ENCODE measurements around the gene TM6SF1.
"Not testable (repeated sequence)": the region's sequence is repeated elsewhere in the genome, so short reads cannot be mapped to it uniquely, and the experiment has no call there.

TM6SF1 gene

DNA sequence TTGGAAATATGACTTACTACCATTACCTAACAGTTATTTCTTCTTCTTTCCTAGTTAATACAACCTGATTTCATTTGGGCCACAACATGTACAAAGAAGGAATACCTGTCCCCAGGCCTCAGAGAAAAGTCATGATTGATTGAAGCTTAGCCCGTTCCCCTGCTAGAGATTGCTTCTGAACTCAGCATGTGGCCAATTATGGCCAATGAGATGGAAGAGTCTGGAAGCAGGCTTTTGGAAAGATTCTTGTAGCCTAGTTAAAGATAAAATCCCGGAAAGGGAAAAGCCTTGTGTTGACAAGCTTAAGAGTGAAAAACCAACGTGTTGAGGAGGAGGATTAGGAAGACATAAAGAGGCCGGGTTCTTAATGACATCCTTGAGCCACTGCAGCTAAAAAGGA lies 17.0 kb upstream of the TM6SF1 start:
- no peak for FAIRE-seq

DNA sequence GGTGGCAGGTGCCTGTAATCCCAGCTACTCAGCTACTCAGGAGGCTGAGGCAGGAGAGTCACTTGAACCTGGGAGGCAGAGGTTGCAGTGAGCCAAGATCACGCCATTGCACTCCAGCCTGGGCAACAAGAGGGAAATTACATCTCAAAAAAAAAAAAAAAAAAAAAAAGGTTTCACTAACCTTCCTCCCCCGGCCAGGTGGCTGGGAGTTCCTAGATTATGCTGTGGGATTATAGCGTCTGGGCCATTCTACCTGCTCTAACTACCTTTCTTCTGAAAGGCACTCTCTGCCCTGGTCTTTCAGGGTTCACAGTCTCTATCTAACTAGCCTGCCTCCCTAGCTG lies 15.5 kb upstream of the TM6SF1 start:
- not testable (repeated sequence) for FAIRE-seq

DNA sequence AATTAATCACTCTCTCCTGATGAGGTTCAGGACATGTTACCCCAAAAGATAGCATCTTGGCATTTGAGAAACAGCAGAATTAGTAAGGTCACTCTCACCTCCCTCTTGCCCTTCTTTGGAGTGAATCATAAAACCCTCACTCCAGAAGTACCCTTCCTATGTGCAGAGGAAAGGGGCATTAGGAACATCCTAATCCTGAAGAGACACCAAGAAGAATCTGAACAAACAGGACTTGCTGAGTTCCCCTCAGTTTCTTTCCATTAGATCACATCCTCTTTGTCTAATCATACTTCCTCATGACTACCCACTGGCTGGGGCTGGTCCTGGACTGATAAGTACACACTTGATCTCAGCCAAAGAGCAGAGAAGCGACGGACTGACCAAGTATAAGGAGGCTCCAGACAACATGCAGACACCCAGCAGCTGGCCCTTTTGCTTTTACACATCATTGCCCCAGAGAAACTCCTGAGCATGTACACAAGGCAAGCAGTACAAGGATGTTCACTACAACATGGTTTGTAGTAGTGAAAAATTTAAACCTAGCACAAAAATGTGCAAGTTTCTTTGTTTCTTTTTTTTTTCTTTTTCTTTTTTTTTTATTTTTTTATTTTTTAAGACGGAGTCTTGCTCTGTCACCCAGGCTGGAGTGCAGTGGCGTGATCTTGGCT lies 15.0 kb upstream of the TM6SF1 start:
- no peak for FAIRE-seq

DNA sequence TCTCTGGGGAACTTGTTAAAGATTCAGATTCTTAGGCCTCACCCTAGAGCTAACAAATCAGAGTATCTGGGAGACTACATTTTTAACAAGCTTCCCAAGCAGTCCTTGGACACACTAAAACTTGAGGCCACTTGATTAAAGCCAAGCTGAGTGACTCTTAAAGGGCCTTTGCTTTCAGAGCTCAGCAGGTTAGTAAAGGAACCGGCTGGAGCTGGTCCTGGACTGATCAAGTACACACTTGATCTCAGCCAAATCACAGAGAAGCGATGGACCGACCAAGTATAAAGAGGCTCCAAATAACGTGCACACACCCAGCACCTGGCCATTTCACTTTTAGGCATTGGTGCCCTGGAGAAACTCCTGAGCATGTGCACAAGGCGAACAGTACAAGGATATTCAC lies 12.9 kb upstream of the TM6SF1 start:
- no peak for FAIRE-seq

DNA sequence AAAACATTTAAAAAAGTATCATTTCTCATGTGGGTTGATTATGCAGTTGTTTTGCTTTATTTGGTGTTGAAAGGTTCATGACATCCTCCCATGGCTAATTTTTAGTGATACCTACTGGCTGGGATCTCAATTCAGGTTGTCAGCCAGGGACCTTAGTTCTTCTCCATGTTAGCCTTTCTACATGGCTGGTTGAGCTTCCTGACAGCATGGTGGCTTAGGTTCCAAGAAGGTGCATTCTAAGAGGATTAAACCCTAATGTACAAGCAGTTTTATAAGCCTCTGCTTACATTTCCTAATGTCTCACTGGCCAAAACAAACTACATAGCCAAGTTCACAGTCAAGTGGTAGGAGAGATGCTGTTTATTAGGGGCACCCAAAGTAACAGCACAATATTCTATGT lies 9.4 kb upstream of the TM6SF1 start:
- FAIRE-seq, result no peak

DNA sequence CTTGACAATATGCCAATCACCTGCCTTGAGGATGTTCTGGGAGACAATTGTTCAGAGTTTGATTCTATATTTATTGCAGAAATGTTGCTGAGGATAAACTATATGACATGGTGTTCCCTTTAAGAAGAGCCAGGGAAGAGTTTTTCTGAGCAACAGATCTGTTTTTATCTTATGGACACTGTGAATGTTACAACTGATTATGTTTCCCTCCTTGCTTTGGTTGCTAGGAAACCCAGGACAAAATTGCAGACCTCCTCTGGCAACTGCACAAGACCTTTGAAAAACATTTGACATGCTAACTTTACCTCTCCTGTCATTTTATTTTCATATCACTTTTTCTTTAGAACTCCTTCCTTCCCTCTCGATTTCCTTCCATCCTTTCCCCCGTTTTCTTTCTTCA lies 8.2 kb upstream of the TM6SF1 start:
- no peak for FAIRE-seq

DNA sequence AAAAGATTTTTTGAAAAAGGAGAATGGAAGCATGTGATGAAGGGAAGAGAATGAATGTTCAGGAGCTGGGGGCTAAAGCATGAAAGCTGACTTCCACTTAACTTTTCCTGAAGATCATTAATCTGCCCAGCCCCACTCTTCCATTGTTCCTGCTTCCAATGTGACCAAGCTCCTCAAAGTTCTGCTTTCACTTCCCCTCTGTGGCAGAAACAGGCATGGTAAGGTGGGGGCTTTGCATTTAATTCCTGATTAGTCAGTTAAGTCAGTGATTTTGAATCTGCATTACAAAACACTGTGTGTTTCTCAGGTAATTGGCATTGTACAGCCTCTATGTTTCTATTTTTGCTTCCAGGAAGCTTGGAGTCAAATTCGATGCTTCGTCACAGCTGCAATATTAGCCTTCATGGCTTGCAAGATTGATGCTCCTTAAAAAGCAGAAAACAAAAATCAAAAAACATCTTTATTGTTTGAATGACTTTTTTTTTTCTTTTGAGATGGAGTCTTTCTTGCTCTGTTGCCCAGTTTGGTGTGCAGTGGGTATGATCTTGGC lies 7.3 kb upstream of the TM6SF1 start:
- no peak for FAIRE-seq

DNA sequence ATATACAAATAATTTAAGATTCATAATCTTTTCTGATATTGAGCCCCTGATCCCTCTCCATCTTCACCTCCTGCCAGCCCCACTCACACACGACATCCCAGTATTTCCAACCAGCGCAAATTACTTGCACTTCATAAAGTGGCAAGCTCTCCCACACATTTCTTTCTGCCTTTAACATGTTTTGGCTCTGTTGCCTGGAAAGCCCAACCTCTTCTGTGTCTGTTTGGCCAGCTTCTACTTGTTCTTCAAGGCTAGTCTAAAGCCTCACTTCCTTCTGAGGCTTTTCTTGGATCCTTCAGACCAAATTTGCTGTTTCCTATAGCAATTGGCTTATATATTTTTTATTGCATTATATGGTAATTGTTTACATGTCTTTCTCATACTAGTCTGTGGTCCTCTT lies 5.1 kb upstream of the TM6SF1 start:
- FAIRE-seq, result no peak

DNA sequence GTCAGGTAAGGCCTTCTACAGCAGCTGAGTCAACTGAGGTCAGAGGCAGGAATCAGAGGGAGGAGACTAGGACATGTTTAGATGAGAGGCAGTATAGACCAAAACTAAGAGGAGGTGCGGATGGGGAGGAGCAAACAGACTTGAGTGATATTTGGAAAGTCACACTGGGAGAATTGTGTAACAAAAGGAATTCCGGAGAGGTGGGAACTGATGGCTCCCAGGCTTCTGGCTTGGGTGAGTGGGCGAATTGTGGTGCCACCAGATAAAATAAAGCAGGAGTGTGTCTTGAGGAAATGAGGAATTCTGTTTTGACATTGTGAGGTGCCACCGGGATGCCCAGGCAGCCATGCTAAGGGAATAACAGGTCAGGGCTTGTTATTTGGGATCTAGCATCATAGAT lies 3.3 kb upstream of the TM6SF1 start:
- no peak for FAIRE-seq

DNA sequence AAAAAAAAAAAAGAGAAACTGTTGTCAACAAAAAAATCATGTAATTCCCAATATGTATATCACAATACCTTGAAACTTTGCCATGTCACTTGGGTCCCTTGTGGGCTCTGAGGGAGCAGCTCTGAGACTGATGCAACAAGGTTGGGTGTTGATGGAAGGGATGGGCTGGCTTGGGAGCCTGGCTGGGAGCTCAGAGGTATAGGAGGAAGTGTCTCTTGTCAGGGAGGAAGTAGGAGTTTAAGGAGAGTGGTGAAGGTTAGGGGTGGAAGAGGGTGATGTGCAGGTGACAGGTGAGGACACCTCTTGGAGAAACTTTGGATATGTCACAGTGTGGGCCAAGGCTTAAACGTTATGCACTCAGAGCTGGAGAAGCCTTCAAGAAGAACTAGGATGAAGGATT lies 2.0 kb upstream of the TM6SF1 start:
- no peak for FAIRE-seq

DNA sequence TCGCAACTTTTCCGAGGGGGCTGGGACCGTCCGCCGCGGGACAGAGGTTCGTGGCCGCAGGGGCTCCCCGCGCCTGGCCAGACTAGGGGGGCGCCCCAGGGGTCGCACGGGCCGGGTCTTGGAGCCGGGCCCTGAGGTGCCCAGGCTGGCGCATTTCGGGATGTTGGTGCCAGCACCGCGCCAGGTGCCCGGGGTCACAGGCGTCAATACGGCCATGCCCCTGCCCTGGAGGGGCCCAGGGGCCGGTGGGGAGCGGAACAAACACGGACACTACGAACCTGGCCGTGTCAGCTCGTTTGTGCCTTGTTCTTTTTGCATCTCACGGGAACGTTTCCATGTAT lies 366 bp downstream of the TM6SF1 start:
- FAIRE-seq, result no peak

DNA sequence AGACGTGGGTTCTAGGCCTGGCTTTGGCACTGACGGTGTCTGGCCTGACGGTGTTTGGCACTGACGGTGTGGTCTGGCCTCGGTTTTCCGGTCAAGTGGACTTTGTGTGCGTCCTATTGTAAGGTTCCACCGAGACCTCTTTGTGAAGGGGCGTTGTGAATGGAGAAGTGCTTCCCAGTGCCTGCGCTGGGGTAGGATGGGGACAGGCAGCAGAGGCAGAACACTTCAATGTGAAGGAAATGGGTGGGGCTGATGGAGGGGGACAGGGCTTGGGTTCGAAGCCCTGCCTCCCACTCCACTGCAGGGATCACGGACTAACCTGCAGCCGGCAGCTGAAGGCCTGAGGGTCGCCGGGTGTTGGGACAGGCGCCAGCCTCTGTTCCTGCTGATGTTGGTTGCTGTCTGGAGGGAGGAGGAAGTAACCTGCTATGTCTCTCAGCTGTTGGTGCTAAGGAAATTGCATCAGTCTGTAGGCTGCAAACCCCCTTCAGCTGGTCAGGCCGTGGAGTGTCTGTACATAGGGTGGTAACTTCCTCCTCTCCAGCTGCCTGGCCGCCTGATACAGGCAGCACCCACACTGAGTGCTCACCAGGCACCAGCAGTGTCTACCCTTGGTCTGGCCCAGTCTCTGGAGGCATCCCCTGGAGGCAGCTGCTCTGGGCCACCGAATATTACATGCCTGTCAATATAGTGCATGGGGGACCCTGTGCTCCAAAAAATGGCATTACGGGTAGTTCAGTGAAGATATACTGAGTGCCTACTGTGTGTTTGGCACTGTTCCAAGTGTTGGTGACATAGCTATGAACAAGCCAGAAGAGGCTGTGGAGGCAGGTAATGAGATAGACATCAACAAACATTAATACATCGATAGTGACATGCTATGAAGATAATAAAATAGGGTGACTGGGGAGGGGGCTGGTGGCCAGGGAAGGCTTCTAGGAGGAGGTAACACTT lies 1.1 kb downstream of the TM6SF1 start:
- FAIRE-seq, result no peak

DNA sequence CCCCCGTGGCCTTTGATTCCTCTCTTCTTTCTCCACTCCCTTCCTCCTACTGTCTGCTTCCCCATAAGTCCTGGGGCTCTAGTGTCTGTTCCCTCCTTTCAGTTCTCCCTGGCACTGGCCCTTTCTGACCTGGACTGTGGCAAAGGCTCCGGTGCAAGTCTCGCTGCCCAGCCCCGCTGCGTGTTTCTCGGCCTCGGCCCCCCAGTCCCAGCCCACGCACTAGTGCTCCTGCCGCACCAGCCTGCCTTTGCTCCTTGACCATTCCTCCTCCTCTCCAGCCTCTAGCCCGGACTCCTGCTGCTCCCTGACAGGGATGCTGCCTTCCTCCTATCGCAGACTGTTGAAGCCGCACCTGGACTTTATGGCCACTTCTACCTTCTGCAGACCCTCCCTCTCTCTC lies 2.1 kb downstream of the TM6SF1 start:
- no peak for FAIRE-seq

DNA sequence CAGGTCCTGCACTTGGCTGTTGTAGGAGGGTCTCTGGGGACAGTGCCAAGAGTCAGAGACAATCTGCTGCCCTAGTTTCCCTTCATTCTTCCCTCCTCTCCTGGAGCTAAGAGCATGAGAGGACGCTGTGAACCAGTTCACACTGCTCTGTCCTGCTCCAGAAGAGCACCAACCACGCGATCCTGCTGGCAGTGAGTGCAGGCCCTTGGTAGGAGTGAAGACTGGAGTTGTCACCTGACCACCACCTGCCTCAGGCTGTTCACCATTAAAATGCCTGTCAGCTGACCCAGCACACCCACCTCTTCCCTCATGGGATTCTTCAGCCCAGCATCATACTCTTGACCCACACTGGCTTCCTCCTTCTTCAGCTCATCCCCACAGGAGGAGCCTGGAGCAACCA lies 2.9 kb downstream of the TM6SF1 start:
- no peak for FAIRE-seq

DNA sequence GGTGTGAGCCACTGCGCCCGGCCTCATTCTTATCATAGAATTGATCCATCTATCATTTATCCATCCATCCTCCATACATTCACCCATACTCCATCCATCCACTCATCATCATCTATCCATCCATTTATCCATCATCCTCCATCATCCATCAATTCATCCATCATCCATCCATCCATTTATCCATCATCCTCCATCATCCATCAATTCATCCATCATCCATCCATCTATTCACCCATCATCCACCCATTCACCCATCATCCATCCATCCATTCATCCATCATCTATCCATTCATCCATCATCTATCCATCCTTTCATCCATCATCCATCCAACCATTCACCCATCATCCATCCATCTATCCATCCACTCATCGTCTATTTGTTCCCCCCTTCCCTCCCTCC lies 3.7 kb downstream of the TM6SF1 start:
- FAIRE-seq, result no peak

DNA sequence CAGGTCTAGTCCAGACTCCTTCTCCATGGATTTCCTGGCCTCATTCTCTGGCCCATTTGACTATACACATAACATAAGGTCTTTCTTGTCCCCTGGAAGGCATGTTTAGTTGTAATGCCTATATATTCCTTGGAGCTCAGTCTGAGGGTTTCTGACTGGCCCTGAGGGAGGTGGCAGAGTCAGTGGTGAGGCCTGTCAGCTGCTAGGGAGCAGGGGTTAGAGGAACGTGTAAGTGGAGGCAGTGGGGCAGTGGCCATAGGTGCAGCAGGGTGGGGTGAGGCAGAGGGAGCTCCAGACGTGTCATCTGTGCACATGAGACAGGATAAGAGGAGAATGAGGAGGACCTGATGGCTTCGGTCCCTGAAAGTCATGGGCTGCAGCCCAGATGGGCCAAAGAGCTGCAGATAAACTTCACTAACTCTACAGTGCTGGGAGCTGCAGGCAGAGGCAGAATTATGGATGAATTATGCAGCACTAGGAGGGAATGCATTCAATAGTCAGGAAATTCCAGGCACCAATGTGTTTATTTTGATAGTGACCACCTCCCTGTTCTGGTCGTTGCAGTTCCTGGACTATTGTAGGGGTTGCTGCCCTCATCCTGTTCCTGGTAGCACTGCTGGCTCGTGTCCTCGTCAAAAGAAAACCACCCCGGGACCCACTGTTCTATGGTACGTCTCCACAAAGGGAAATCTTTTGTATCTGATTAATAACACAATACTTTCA lies 4.9 kb downstream of the TM6SF1 start:
- FAIRE-seq, result no peak

DNA sequence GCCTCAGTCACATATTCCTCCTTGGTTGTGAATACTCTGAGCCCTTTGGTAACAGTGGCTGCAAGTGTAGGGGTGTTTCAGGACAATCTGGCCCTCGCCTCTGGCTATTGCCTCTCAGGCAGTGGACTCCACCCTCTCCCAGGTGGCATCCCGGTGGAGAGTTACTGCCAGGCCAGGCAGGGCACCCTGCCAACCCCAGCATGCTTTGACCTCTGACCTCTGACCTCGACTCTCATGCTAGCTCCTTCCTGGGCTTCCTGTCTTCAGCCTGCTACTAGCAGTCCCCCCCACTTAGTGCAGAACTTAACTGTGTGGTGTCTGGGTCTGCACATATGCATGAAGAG lies 5.5 kb downstream of the TM6SF1 start:
- FAIRE-seq, result no peak

DNA sequence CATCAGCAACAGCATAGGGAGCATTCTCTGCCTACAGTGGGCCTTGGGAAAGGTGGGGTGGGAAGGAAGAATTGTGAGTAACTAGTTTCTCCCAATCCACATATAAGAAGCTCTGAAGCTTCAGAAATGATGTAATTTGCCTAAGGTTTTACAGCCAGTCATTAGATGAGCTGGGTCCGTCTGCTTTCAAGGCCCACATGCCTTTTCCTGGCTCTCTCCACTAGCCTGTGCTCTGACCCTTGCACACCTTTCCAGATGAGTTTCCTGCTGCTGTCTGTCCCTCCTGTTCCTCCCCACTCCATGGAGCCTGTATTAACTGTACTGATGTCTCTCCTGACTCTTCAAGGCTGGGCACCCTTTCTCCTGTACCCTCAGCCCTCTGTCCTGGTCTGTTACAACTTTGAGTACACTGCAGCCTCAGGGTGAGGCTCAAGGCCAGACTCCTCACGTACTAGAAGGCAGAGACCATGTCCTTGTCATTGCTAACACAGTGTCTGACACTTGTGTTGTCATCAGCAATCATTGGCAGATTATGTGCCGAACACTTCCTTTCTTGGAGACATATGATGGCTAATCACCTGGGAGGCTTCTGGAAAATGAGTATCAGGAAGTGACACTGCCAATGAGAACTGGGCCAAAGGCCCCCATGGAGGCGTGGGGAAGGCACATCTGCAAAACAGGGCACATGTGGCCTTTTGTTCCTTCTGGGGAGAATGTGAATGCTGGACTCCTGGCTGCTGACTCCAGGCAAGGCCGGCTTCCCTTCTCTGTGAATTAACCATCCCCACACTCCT lies 6.6 kb downstream of the TM6SF1 start:
- no peak for FAIRE-seq

DNA sequence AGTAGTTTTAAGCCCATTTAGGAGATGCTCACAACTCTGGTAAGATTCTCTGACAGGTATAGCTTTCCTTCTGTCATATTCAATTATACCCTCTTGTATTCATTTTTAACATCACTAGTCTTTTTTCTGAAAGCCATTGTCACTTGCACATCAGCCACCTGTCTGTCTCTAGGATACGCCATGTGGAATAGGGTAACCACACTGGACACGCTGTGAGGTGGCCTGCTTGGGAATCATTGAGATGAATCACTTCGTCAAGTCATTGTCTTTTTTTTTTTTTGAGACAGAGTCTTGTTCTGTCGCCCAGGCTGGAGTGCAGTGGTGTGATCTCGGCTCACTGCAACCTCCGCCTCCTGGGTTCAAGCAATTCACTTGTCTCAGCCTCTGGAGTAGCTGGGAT lies 7.4 kb downstream of the TM6SF1 start:
- no peak for FAIRE-seq

DNA sequence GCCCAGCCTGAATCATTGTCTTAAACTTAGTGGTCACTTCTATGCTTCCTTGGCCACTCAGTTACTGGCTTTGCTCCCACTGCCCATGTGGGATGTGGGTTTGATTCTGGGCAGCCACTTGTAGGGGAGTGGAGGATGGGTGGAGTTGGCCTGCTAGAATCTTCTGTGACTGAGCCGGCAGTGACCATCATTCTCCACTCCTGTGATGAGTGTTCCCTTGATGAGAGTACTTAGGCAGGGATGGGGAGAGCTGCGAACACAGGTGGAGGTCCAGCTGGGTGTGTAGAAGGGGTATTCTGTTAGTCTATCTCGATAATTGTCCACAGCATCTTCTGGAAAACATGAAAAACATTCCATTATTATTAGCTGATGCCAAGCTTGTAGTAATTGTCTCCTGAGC lies 8.0 kb downstream of the TM6SF1 start:
- FAIRE-seq, result no peak

DNA sequence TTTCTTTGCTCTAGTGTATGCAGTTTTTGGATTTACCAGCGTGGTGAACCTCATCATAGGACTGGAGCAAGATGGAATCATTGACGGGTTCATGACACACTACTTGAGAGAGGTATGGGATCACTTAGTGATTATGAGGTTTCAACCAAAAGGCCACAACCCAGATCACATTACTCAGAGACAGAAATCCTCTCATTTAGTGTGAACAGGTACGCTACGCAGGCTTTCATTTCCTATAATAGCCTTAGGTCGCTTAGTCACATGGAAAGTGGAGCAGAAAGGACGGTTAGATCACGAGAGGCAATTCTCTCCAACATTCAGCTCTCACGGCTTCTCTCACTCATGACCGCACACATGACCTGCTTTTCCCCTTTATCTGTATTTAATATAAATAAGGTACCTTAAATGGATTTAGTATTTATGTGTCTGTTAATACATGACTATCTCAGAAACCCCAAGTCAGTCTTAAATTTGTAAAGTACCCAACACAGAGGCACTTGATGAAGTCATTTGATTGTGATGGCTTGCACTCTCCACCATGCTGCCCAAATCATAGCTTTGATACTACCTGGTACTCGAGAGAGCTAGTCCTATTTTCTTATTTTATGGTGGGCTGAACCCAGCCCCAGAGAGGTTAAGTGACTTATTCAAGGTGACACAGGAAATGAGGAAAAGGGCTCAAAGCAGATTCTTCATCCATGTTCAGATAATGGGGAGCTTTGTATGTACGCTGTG lies 8.6 kb downstream of the TM6SF1 start:
- no peak for FAIRE-seq

DNA sequence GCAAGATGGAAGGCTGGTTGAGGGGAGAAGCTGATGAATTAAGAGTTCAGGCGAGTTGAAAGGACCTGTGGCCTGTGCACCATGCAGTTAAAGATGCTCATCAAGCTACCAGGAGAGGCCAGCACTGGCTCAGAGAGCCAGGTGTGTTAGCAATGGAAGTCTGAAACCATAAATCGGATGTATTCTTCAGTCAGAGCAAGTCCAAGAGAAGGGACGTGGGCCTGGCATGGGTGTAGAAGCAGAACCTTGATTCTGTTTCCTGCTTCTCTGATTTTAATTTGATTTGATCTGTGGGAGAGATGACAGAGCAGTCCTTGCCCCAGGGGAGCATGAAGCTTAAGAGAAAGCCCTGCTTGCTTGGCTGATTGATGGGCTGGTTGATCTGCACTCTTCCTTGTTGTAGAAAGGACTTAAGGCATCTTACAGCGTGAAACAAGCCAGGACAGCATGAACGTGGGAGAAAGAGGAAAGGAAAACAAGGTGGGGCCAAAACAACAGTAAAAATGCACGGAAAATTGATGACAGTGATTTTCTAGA lies 10.9 kb downstream of the TM6SF1 start:
- no peak for FAIRE-seq
